Thymus (tissue), 11 donors: ENCODE measurements around the gene RAB11FIP5. TPM values are rescaled to one million over a fixed set of nuclear protein-coding genes. Genes with fewer than 3 reads are reported as not detected.
"Not testable (repeated sequence)": the region's sequence is repeated elsewhere in the genome, so short reads cannot be mapped to it uniquely, and the experiment has no call there.

Source experiments
- DNase-seq, 9 donors: peaks; one replicate each; pipeline ENCODE4 v3.0.0-alpha.2; 2013; ENCODE audit warnings: low spot score in 9 of 9, low read depth in 6 of 9, missing footprints in 1 of 9
- H3K27ac ChIP-seq, 2 donors: one replicate each; pipeline ENCODE4 v1.5.1; 2013; ENCODE audit warnings: control low read depth in 1 of 2, low read depth in 1 of 2, low read length in 1 of 2, mild to moderate bottlenecking in 1 of 2, moderate library complexity in 1 of 2
- H3K27me3 ChIP-seq, 2 donors: one replicate each; pipeline ENCODE4 v1.5.1; 2013; ENCODE audit warnings: low read length in 1 of 2; ENCODE audit not compliant: control insufficient read depth in 2 of 2, insufficient read depth in 1 of 2
- H3K36me3 ChIP-seq, 2 donors: one replicate each; pipeline ENCODE4 v1.5.1; 2013; ENCODE audit warnings: low read length in 1 of 2, mild to moderate bottlenecking in 1 of 2, moderate library complexity in 1 of 2; ENCODE audit not compliant: control insufficient read depth in 2 of 2, insufficient read depth in 2 of 2
- H3K4me1 ChIP-seq, 2 donors: one replicate each; pipeline ENCODE4 v1.5.1; 2013; ENCODE audit warnings: low read length in 2 of 2; ENCODE audit not compliant: control insufficient read depth in 2 of 2, insufficient read depth in 2 of 2
- H3K4me3 ChIP-seq, 2 donors: one replicate each; pipeline ENCODE4 v1.5.1; 2013; ENCODE audit warnings: low read length in 2 of 2, control low read depth in 1 of 2, mild to moderate bottlenecking in 1 of 2
- H3K9me3 ChIP-seq, 2 donors: one replicate each; pipeline ENCODE4 v1.5.1; 2013; ENCODE audit warnings: low read length in 1 of 2, mild to moderate bottlenecking in 1 of 2; ENCODE audit not compliant: control insufficient read depth in 2 of 2, insufficient read depth in 1 of 2
- WGBS: extraction: QIAGEN DNeasy Blood & Tissue Kit; methylation state at CpG from one replicate; pipeline ENCODE4 v1.1.7; 2013; 5-methylcytosine and 5-hydroxymethylcytosine counted together
- polyA plus RNA-seq: library from polyadenylated mRNA; stranded (reverse); fragments of 200-250 nt; gene quantifications from one replicate; pipeline ENCODE4 v1.2.3, GENCODE V29; 2013
- total RNA-seq: library from RNA; stranded (reverse); fragments of 120-200 nt; gene quantifications from one replicate; pipeline ENCODE4 v1.2.4, GENCODE V29; 2013
- donor health status: healthy.

Gene RAB11FIP5
- total and polyA plus RNA-seq, 2 donors: 0.71 to 3.8 TPM

DNA sequence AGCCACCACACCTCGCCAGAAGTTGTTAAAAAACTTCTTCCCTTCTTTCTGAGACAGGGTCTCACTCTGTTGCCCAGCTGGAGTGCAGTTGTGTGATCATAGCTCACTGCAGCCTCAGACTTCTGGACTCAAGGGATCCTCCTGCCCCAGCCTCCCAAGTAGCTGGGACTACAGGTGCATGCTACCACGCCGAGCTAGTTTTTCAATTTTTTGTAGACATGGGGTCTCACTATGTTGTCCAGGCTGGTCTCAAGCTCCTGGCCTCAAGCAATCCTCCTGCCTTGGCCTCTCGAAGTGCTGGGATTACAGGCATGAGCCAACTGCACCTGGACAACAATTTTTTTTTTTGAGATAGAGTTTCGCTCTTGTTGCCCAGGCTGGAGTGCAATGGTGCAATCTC is 47.7 kb downstream of the RAB11FIP5 start:
- H3K4me1 ChIP-seq: peaks cover 7 to 11% of the 10 kb centered on the region in 2 donors
- over 99% methylated on average over 5 of the region's 5 CpGs for WGBS
- not testable (repeated sequence) for H3K27ac ChIP-seq, DNase-seq, H3K27me3 ChIP-seq, H3K4me3 ChIP-seq, H3K36me3 ChIP-seq, H3K9me3 ChIP-seq

GRCh38 chr2:73063909-73064875 is 48.6 kb downstream of the RAB11FIP5 start:
- 96% methylated on average over 8 of the region's 8 CpGs for WGBS
- H3K4me3 ChIP-seq: no peak overlapping the region

DNA sequence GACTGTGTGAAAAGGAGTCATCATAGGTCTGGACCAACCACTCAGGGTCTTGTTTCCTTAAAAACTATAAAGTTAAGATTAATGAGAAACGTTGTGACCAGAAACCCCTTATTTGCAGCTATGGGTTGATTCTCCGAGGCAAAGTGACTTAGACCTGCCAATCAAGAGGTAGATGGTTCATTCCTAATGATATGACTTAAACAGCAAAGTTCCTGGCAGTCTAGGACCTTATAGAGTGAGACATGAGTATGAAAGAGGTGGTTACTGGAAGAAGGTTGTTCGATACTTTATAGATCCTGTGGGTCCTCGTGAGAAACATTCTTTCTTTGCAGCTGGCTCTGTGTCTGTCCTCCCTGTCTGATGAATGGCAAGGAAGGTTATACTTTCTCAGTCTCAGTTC is 49.3 kb downstream of the RAB11FIP5 start:
- Histone ChIP-seq H3K4me1 (peaks cover 0 to 2% of the 10 kb centered on the region in 2 donors), H3K36me3 (no peaks in the 10 kb centered on the region), H3K9me3 (no peaks in the 10 kb centered on the region), H3K27ac (no peak overlapping the region), H3K4me3 (no peak overlapping the region), H3K27me3 (no peaks in the 10 kb centered on the region)
- no peak for DNase-seq
- 95% methylated on average over 4 of the region's 4 CpGs for WGBS

More at GRCh38 chr2:73063909-73064875, 48.6 kb downstream of the RAB11FIP5 start:
- H3K9me3 ChIP-seq: no peaks in the 10 kb centered on the region
- no peaks in the 10 kb centered on the region for H3K36me3 ChIP-seq
- peaks cover 0 to 3% of the 10 kb centered on the region in 2 donors for H3K4me1 ChIP-seq
- no peaks in the 10 kb centered on the region for H3K27me3 ChIP-seq
- DNase-seq: no peak
- H3K27ac ChIP-seq: no peak overlapping the region

DNA sequence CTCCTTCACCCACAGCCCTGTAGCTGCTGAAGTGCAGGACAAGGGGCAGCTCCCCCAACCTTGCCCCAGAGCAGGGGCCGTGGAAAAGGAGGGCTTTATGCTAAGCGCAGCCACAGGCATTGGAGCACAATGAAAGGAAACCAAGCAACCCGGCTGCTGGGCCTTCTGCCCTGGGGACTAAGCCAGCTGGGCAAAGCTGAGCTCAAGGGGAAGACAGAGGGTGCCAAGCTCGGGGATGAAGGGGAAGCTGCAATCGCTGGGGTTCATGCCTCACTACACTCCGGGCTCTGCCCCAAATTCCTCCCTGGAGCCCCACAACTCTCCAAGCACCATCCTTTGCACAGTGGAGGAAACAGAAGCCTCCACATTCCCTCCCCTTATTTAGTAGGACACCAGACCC is 53.6 kb downstream of the RAB11FIP5 start:
- 92% methylated on average over 6 of the region's 6 CpGs for WGBS
- Histone ChIP-seq H3K4me1 (no peaks in the 10 kb centered on the region), H3K36me3 (peaks cover 0 to 10% of the 10 kb centered on the region in 2 donors), H3K9me3 (peaks cover 1 to 11% of the 10 kb centered on the region in 2 donors), H3K4me3 (no peak overlapping the region), H3K27me3 (no peaks in the 10 kb centered on the region), H3K27ac (no peak overlapping the region)
- no peak for DNase-seq

- Histone ChIP-seq H3K4me1 (peaks cover 4 to 7% of the 10 kb centered on the region in 2 donors), H3K9me3 (peaks cover 1 to 11% of the 10 kb centered on the region in 2 donors), H3K4me3 (no peak overlapping the region), H3K27ac (no peak overlapping the region), H3K36me3 (peaks cover 0 to 10% of the 10 kb centered on the region in 2 donors), H3K27me3 (no peaks in the 10 kb centered on the region)
- no peak for DNase-seq
- WGBS: 77% methylated on average over 5 of the region's 5 CpGs
Observed at GRCh38 chr2:73054980-73055379, 57.8 kb downstream of the RAB11FIP5 start.

DNA sequence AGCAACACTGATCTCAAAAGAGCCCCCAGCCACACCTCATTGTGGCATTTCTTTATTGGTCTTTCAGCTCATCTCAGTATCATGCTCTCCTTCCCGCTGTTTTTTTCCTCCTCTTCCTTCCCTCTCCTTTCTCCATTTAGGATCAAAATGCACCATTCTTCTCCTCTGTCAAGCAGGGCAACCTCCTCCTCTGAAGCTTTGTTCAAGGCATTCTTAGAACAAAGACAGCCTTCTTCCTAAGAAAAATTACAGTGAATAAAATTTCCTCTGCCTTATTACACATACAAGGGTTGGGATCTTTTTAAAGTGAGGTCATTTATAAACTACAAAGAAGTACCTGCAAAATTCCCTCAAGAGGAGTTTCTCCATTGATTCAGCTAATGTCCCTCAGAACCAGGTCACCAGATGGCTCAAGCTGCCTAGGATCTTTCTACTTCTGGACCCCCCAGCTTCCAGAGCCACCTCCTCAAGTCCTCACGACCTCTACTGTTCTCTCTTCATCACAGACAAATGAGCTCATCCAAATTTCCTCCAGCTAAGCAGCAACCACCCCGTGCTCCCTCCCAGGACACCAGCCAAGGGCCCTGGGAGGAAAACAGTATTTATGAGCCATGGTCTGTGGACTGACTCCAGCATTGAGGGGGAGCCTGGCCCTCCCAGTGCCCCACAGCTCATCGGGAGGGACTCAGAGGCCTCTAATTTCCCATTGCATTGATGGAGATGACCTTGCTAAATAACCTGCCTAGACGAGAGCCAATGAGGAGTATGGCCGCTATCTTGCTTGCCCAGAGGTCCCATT is 59.2 kb downstream of the RAB11FIP5 start:
- 95% methylated on average over 6 of the region's 6 CpGs for WGBS
- Histone ChIP-seq H3K36me3 (peaks cover 0 to 10% of the 10 kb centered on the region in 2 donors), H3K4me1 (peaks cover 6 to 18% of the 10 kb centered on the region in 2 donors), H3K9me3 (peaks cover 1 to 11% of the 10 kb centered on the region in 2 donors), H3K27ac (no peak overlapping the region), H3K27me3 (no peaks in the 10 kb centered on the region), H3K4me3 (no peak overlapping the region)
- DNase-seq: no peak

DNA sequence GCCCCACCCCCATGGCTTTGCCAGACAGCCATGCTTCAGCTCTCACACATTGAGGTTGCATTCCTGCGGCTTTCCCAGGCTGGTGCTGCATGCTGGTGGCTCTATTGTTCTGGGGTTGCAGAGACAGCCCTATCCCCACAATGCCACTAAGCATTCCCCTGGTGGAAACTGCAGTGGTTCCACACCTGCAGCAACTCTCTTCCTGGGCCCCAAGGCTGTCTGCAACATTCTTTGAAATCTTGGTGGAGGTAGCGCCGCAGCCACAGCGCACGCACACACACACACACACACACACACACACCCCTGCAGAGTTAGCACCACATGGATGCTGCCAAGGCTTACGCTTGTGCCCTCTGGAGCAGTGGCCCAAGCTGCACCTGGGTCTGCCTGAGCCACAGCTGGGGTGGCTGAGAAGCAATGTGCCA is 62.6 kb downstream of the RAB11FIP5 start:
- peak in 8 of 9 donors; percentile 41 to 87 (median 67) for DNase-seq

GRCh38 chr2:73043929-73044832 is 68.6 kb downstream of the RAB11FIP5 start:
- 62% methylated on average over 12 of the region's 12 CpGs for WGBS
- H3K36me3 ChIP-seq: no peaks in the 10 kb centered on the region
- H3K27ac ChIP-seq: peak overlapping the region in 1 of 2 donors; percentile 78
- peaks cover 8 to 34% of the 10 kb centered on the region in 2 donors for H3K4me1 ChIP-seq
- peak overlapping the region in 1 of 2 donors; percentile 1 for H3K4me3 ChIP-seq
- DNase-seq: peak in 5 of 9 donors; percentile 35 to 81 (median 44)
- H3K27me3 ChIP-seq: no peaks in the 10 kb centered on the region
- no peaks in the 10 kb centered on the region for H3K9me3 ChIP-seq

More for the DNA sequence above, 62.6 kb downstream of the RAB11FIP5 start:
- Histone ChIP-seq H3K4me1 (peaks cover 9 to 25% of the 10 kb centered on the region in 2 donors), H3K27me3 (no peaks in the 10 kb centered on the region), H3K36me3 (no peaks in the 10 kb centered on the region), H3K4me3 (no peak overlapping the region), H3K9me3 (no peaks in the 10 kb centered on the region), H3K27ac (peak overlapping the region in 1 of 2 donors; percentile 22)
- 34% methylated on average over 6 of the region's 6 CpGs for WGBS
